HG03571 (cell line): ENCODE measurements around the gene RAVER2.

Experiments used
- ATAC-seq: cut with Tn5 transposase; IDR thresholded peaks from one replicate; pipeline ENCODE4 v1.9.1; 2021; ENCODE audit not compliant: unreplicated experiment

RAVER2 gene

DNA sequence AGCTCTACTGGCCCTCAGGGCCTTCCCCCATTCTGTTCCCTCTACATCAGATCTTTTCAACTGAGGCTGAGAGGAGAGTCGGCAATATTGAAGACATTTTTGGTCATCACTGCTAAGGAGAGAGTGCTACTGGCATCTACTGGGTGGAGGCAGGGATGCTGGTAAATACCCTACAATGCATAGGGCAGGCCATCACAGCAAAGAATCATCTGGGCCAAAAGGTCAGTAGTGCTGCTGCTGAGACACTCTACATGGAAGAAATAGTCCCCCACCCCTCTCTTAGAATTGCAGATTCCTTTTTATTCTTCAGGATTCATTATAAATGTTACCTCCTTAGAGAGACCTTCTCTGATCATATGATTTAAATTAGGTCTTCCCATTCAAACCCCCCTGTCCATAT, 127.2 kb downstream of the RAVER2 start:
- no peak for ATAC-seq

DNA sequence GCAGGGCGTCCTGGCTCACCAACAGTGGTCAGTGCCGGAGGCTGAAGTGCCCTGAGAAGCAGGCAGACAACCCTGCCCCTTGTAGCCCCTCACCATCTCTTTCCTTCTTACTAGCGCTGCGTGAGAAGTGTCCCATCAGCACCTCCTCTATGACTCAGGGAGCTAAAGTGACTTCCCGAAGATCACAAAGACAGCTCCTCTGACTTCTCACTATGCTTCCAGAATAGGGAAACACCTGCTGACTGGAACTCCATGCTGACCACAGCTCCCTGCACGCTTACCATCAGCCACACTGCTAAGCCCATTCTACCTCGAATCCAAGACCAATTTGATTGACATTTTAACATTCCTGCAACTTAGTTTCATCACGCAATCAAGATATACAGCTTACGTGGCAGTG, 128.7 kb downstream of the RAVER2 start:
- ATAC-seq, result no peak

DNA sequence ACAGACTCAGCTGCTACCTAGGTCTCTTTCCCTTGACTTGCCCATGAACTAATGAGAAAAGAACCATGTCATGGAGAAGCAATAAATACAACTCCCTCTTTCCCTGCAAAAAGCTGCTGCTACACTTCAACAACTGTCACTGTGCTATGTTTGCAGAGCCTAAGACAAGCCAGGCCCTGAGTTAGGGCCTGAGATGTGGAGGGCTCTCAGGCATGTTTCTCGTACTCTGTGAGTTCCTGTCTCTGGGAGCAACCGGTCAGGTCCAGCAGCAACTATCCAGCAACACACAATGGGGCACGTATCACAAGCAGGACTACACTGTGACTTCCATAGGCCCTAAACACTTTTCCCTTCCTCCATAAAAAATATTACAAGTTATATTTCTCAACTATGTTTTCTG, 129.8 kb downstream of the RAVER2 start:
- ATAC-seq, result no peak

DNA sequence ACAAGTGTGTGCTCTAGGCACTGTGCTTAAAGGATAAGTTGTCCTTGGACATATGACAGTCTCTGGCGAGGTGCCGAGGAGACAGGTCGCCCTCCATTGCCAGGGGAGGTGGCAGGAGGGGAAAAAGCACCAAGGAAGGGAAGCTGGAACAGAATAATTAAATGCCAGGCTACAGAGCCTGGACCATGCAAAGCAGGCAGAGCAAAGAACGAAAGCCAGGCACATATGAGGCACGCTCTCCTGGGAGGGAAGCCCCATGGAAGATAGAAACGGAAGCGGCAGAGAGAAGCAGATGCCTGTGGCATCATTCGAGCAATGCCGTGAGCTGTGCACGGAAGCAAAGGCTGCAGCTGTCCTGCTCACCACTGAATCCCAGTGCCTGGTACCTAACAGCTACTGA, 130.2 kb downstream of the RAVER2 start:
- ATAC-seq, result no peak

DNA sequence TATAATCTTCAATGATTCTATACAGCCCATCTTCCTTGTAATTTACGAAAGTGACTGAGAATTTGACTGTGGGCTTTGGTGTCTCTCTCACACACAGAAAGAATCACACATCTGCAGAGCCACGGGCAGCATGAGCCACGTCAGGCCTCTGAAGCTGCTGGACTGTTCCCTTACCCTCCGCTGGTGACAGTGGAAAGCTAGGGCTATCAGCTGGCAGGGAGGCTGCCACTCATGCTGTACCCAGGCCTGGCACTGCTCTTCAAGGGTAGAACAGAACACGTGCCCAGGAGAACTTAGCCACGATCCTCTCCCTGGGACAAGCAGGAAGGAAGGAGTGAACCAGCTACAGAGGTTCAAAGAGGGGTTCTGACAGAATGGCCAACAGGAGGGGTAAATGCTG, 130.7 kb downstream of the RAVER2 start:
- no peak for ATAC-seq

DNA sequence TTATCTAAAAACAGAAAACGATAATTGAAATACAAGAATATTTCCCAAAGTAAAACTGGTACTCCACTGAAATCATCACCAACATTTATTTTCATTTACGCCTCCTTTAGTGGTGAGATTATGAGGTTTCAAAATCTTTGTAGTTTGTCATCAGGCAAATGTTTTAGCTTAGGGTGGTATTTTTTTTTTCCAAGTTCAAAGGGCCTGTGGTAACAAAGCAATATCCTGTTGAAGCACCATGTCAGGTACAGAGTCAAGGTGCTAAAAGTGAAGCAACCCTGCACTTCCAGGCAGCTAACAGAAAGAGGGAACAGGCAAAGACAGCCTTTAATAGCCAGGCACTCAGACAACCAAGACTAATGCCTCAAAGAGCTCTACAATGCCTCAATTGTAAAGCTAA, 132.3 kb downstream of the RAVER2 start:
- ATAC-seq, result no peak

DNA sequence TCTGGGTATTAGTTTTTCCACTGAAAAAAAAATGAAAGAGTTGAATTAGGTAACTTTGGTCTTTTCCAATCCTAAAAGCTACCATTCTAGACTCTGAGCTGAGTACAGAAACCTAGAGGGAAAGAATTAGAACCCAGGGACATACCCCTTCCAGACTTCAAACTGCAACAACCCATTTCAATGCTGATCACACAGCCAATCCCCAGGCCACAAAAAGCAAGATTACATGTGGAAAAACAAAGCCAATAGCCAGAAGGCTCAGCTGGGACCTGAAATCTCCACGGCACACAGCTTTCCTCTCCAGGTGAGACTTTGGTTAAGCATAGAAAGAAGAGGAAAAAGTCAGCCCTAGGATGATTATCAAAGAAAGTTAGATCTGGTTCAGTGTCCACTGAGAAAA, 132.7 kb downstream of the RAVER2 start:
- no peak for ATAC-seq

DNA sequence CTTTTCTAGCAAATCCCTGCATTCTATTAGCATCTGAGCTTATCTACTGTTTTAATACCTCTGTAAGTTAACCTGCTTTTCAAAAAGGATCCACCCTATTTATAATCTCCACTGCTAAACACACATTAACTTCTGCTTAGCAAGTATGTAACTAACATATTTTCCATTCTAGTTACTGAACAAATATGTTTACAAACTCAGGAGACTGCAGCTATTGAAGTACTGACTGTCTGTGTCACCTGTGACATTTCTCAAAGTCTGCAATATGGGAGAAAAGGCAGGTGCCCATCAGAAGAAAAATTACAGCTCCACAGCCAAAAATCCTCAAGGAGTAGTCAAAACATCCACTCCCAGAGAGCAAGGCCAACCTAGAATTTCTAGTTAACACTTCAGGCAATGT, 133.2 kb downstream of the RAVER2 start:
- ATAC-seq, result no peak

DNA sequence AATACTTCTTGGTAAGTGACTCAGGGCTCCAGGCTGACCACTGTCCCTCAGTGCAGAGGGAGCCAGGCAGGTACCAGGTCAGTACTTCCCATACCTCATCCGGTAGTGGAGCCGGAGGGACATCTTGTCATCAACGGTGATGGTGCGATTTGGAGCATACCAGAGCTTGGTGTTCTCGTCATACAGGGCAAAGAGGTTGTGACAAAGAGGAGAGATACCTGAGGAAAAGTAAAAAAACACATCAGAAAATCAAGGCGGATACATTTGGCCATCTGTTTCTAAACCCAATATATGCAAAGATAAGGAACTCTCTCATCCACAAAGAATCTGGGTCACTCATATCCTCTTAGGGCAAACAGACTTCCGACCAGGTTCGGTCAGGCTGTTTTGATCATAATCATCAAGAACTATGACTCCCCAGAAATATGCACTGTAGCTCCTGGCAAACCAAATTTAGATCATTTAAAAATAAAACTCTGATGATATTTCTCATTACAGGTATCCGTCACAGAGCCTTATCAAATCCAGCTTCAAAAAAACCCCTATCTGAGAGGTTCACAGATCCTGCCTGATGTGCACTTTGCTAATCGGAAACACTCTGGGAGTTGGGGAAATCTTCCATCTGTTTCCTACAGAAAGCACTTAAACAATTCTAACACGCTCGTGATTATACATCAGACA, 134.2 kb downstream of the RAVER2 start:
- ATAC-seq, result no peak

DNA sequence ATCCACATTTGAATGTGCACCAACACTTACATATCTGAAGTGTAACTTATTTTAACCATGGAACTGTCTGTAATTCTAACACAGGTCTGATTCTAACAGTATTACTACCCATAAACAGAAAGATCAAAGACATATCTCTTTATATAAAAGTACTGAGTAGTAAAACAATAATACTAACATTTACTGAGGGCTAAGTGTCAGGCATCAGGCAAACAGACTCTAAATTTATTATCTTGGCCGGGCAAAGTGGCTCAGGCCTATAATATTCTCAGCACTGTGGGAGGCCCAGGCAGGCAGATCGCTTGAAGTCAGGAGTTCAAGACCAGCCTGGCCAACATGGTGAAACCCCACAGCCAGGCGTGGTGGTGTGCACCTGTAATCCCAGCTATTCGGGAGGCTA, 135.6 kb downstream of the RAVER2 start:
- ATAC-seq, result no peak

DNA sequence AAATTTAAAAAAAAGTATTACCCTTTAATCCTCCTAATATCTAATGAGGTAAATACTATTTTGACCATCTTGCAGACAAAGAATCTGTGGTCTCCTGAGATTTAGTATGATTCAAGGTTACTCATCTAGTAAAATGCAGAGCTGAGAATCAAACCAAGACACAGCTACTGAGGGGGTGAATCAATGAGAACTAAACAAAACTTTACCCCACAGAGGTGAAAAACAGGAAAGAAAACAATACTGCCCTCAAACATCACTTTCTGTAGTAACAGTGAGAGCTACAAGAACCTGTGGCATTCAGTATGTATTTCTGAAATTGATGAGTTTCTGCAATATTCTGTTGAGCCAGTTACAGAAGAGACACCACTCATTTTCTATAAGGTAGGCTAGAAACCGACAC, 136.4 kb downstream of the RAVER2 start:
- ATAC-seq, result no peak
